HG02798 (cell line): ENCODE measurements around the gene APOBEC3A.
"Not testable (repeated sequence)": the region's sequence is repeated elsewhere in the genome, so short reads cannot be mapped to it uniquely, and the experiment has no call there.

ENCODE experiments used
- ATAC-seq: cut with Tn5 transposase; IDR thresholded peaks from one replicate; pipeline ENCODE4 v1.9.1; 2021; ENCODE audit warnings: mild to moderate bottlenecking; ENCODE audit not compliant: unreplicated experiment, poor library complexity

Gene APOBEC3A

GRCh38 chr22:38957808-38958650 is 620 bp downstream of the APOBEC3A start:
- ATAC-seq, result no peak

GRCh38 chr22:38958651-38958943 is 1.2 kb downstream of the APOBEC3A start:
- ATAC-seq, result not testable (repeated sequence)

GRCh38 chr22:38959590-38959989 is 2.2 kb downstream of the APOBEC3A start:
- no peak for ATAC-seq

GRCh38 chr22:38960673-38961072 is 3.3 kb downstream of the APOBEC3A start:
- not testable (repeated sequence) for ATAC-seq

- not testable (repeated sequence) for ATAC-seq
These were observed 5.9 kb downstream of the APOBEC3A start for GRCh38 chr22:38963291-38963738.

GRCh38 chr22:38963872-38964271 is 6.5 kb downstream of the APOBEC3A start:
- ATAC-seq, result no peak

GRCh38 chr22:38964306-38964705 is 6.9 kb downstream of the APOBEC3A start:
- ATAC-seq, result no peak

GRCh38 chr22:38964989-38965388 is 7.6 kb downstream of the APOBEC3A start:
- ATAC-seq, result no peak

GRCh38 chr22:38965614-38966379 is 8.4 kb downstream of the APOBEC3A start:
- no peak for ATAC-seq

- no peak for ATAC-seq
These were observed 8.9 kb downstream of the APOBEC3A start for GRCh38 chr22:38966380-38966702.

- no peak for ATAC-seq
These were observed 9.5 kb downstream of the APOBEC3A start for GRCh38 chr22:38966942-38967341.

GRCh38 chr22:38967451-38968450 is 10.3 kb downstream of the APOBEC3A start:
- no peak for ATAC-seq

GRCh38 chr22:38968801-38969200 is 11.4 kb downstream of the APOBEC3A start:
- ATAC-seq, result no peak

- ATAC-seq, result no peak
These were observed 13.1 kb downstream of the APOBEC3A start for GRCh38 chr22:38970551-38970950.

GRCh38 chr22:38971202-38971601 is 13.8 kb downstream of the APOBEC3A start:
- no peak for ATAC-seq

- ATAC-seq, result no peak
These were observed 14.4 kb downstream of the APOBEC3A start for GRCh38 chr22:38971791-38972190.

- no peak for ATAC-seq
These were observed 15.1 kb downstream of the APOBEC3A start for GRCh38 chr22:38972558-38972957.

GRCh38 chr22:38973289-38974169 is 16.1 kb downstream of the APOBEC3A start:
- no peak for ATAC-seq

GRCh38 chr22:38974170-38974825 is 16.9 kb downstream of the APOBEC3A start:
- ATAC-seq, result no peak
